SK-N-SH (cell line): ENCODE measurements around the gene AP3B2.

Experiments
- CTCF ChIP-seq: fragments of 200-600 bp; sonication (generic); IDR thresholded peaks from 2 replicates; pipeline ENCODE4 v1.6.1; 2017; ENCODE audit warnings: antibody characterized with exemption, mild to moderate bottlenecking, moderate library complexity
- EP300 ChIP-seq, 2 experiments: IDR thresholded peaks; 2 replicates each; pipeline versions ENCODE4 v1.4.0 to v1.6.1; 2012; ENCODE audit warnings: borderline replicate concordance in 1 of 2, low read depth in 1 of 2, low read length in 1 of 2
- EZH2phosphoT487 ChIP-seq: fragments of 200-600 bp; sonication (generic); IDR thresholded peaks from 2 replicates; pipeline ENCODE4 v1.6.1; 2017; ENCODE audit warnings: low read depth, mixed run types, mild to moderate bottlenecking, antibody characterized with exemption, moderate library complexity, borderline replicate concordance
- FOSL2 ChIP-seq: IDR thresholded peaks from 2 replicates; pipeline ENCODE4 v1.4.0; 2012; ENCODE audit warnings: low read depth, mild to moderate bottlenecking, moderate library complexity, borderline replicate concordance
- GATA2 ChIP-seq: sonication (generic); formaldehyde crosslinking; IDR thresholded peaks from 2 replicates; pipeline ENCODE4 v1.5.0; 2020; ENCODE audit warnings: mild to moderate bottlenecking, missing genetic modification reagents
- MXI1 ChIP-seq: IDR thresholded peaks from 2 replicates; pipeline ENCODE4 v1.6.1; 2012; ENCODE audit warnings: mild to moderate bottlenecking, low read depth, low read length, improper control_type of control experiment
- NFIC ChIP-seq: IDR thresholded peaks from 2 replicates; pipeline ENCODE4 v1.4.0; 2012; ENCODE audit warnings: borderline replicate concordance
- PBX3 ChIP-seq: IDR thresholded peaks from 2 replicates; pipeline ENCODE4; 2012
- POLR2AphosphoS5 ChIP-seq: IDR thresholded peaks from 2 replicates; pipeline ENCODE4 v1.6.1; 2012; ENCODE audit warnings: low read depth, low read length
- RAD21 ChIP-seq: IDR thresholded peaks from 2 replicates; pipeline ENCODE4 v1.6.1; 2012; ENCODE audit warnings: mild to moderate bottlenecking, low read length
- SIN3A ChIP-seq: IDR thresholded peaks from 2 replicates; pipeline ENCODE4 v1.6.1; 2012; ENCODE audit warnings: low read depth, mild to moderate bottlenecking, low read length, moderate library complexity, borderline replicate concordance
- TAF1 ChIP-seq: IDR thresholded peaks from 2 replicates; pipeline ENCODE4 v1.6.1; 2012; ENCODE audit warnings: low read depth, mild to moderate bottlenecking, low read length, moderate library complexity, borderline replicate concordance
- TCF12 ChIP-seq: IDR thresholded peaks from 2 replicates; pipeline ENCODE4 v1.4.0; 2012

- no peak for TF ChIP-seq POLR2AphosphoS5
- TF ChIP-seq SIN3A, result no peak
- no peak for TF ChIP-seq EZH2phosphoT487
- no peak for TF ChIP-seq EP300 (IDR thresholded peaks at IDR 0.05; ENCODE audit: borderline replicate concordance in 1 of 2, low read depth in 1 of 2, low read length in 1 of 2)
- no peak for TF ChIP-seq CTCF
- TF ChIP-seq FOSL2, result no peak
- TF ChIP-seq NFIC, result no peak
- TF ChIP-seq RAD21, result no peak
- TF ChIP-seq MXI1, result no peak
- TF ChIP-seq GATA2, result no peak
- TF ChIP-seq TAF1, result no peak
- no peak for TF ChIP-seq PBX3
- no peak for TF ChIP-seq TCF12
These were observed 21.9 kb upstream of the AP3B2 start for GRCh38 chr15:82731527-82731926.
